Natural killer cell treated with Interleukin-12 subunit alpha and Interleukin-12 subunit beta and Interleukin-15 and Interleukin-18, amount 100 ng/mL, for 72 hours (primary cell): ENCODE results near the gene TCF4. TPM values are rescaled to one million over a fixed set of nuclear protein-coding genes. Genes with fewer than 3 reads are reported as not detected.

Experiments used
- ATAC-seq, 2 donors: fragments of 150-1000 bp; cut with Tn5 transposase in 1 of 2; sonication (Bioruptor Pico), chemical (Tn5 transposase) in 1 of 2; 2 replicates each; pipeline ENCODE4 v1.10.0; 2021
- DNase-seq: peaks from one replicate; pipeline ENCODE4 v3.0.0; 2022; ENCODE audit warnings: low spot score
- H3K27ac Mint-ChIP-seq, 2 donors: 1 replicate in 1 of 2; 2 replicates in 1 of 2; pipeline ENCODE4 v1.8.0; 2022; ENCODE audit warnings: mixed read lengths in 2 of 2, mild to moderate bottlenecking in 1 of 2, moderate library complexity in 1 of 2
- H3K27me3 Mint-ChIP-seq, 2 donors: 1 replicate in 1 of 2; 2 replicates in 1 of 2; pipeline ENCODE4 v1.8.0; 2022; ENCODE audit warnings: mixed read lengths in 2 of 2
- H3K36me3 Mint-ChIP-seq: one replicate; pipeline ENCODE4 v1.8.0; 2022; ENCODE audit warnings: mixed read lengths
- H3K4me1 Mint-ChIP-seq, 2 donors: 1 replicate in 1 of 2; 2 replicates in 1 of 2; pipeline ENCODE4 v1.8.0; 2022; ENCODE audit warnings: low read depth in 2 of 2, mixed read lengths in 2 of 2, mild to moderate bottlenecking in 1 of 2
- H3K4me3 Mint-ChIP-seq: one replicate; pipeline ENCODE4 v1.8.0; 2022; ENCODE audit warnings: mixed read lengths
- H3K9me3 Mint-ChIP-seq: 2 replicates; pipeline ENCODE4 v1.8.0; 2022; ENCODE audit warnings: mixed read lengths
- total RNA-seq, 2 donors: library from RNA; stranded (reverse); gene quantifications; one replicate each; pipeline ENCODE4 v1.2.3, GENCODE V29; 2022

Gene TCF4
- total RNA-seq, 2 donors from 2014 or later = 6.1 to 10.3 TPM

GRCh38 chr18:55418439-55418838 lies 169.6 kb downstream of the TCF4 start:
- DNase-seq (no peak), ATAC-seq (no peak)
- peaks cover 5 to 11% of the 10 kb centered on the region in 2 donors for H3K4me1 Mint-ChIP-seq

GRCh38 chr18:55416791-55417190 lies 171.2 kb downstream of the TCF4 start:
- Mint-ChIP-seq H3K9me3 (no peaks in the 10 kb centered on the region), H3K4me3 (no peak overlapping the region), H3K27me3 (peaks cover 0 to under 1% of the 10 kb centered on the region in 2 donors), H3K4me1 (peaks cover 5 to 11% of the 10 kb centered on the region in 2 donors), H3K27ac (no peak overlapping the region), H3K36me3 (no peaks in the 10 kb centered on the region)
- ATAC-seq (no peak), DNase-seq (no peak)

More at GRCh38 chr18:55418439-55418838, 169.6 kb downstream of the TCF4 start:
- H3K27me3 Mint-ChIP-seq = peaks cover 0 to 5% of the 10 kb centered on the region in 2 donors
- H3K27ac Mint-ChIP-seq = no peak overlapping the region
- H3K4me3 Mint-ChIP-seq = no peak overlapping the region
- no peaks in the 10 kb centered on the region for H3K9me3 Mint-ChIP-seq
- H3K36me3 Mint-ChIP-seq = no peaks in the 10 kb centered on the region

GRCh38 chr18:55415258-55415871 lies 172.6 kb downstream of the TCF4 start:
- H3K27ac Mint-ChIP-seq = no peak overlapping the region
- H3K4me3 Mint-ChIP-seq = no peak overlapping the region
- H3K36me3 Mint-ChIP-seq = no peaks in the 10 kb centered on the region
- H3K4me1 Mint-ChIP-seq = peaks cover 3 to 5% of the 10 kb centered on the region in 2 donors
- ATAC-seq = peak; percentile 71 to 72
- H3K9me3 Mint-ChIP-seq = no peaks in the 10 kb centered on the region
- H3K27me3 Mint-ChIP-seq = no peaks in the 10 kb centered on the region
- DNase-seq = peak; percentile 86

- no peaks in the 10 kb centered on the region for H3K27me3 Mint-ChIP-seq
- no peak overlapping the region for H3K4me3 Mint-ChIP-seq
- no peaks in the 10 kb centered on the region for H3K4me1 Mint-ChIP-seq
- ATAC-seq (no peak), DNase-seq (no peak)
- no peak overlapping the region for H3K27ac Mint-ChIP-seq
- H3K9me3 Mint-ChIP-seq = no peaks in the 10 kb centered on the region
- no peaks in the 10 kb centered on the region for H3K36me3 Mint-ChIP-seq
Observed at GRCh38 chr18:55414475-55414874, 173.5 kb downstream of the TCF4 start.

DNA sequence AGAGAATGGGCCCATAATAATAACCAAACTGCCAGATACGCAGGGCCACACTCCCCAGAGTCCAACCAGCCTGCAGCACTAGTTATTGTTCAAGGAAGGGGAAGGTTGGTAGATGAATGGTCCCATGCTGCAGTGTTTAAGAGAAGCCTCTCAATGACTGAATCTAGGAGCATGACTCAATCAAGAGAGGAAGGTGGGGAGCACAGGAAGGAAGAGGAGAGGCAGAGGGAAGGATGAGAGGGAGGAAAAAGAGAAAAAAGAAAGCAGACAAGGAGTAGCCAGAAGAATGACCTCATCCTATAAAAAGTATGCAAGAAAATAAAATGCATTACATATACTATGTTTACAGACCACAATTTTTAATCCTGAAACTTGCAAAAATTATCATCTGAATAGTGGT lies 174.5 kb downstream of the TCF4 start:
- no peaks in the 10 kb centered on the region for H3K36me3 Mint-ChIP-seq
- H3K4me3 Mint-ChIP-seq = no peak overlapping the region
- no peaks in the 10 kb centered on the region for H3K4me1 Mint-ChIP-seq
- no peak overlapping the region for H3K27ac Mint-ChIP-seq
- H3K27me3 Mint-ChIP-seq = no peaks in the 10 kb centered on the region
- H3K9me3 Mint-ChIP-seq = no peaks in the 10 kb centered on the region
- no peak for ATAC-seq
- DNase-seq = no peak

DNA sequence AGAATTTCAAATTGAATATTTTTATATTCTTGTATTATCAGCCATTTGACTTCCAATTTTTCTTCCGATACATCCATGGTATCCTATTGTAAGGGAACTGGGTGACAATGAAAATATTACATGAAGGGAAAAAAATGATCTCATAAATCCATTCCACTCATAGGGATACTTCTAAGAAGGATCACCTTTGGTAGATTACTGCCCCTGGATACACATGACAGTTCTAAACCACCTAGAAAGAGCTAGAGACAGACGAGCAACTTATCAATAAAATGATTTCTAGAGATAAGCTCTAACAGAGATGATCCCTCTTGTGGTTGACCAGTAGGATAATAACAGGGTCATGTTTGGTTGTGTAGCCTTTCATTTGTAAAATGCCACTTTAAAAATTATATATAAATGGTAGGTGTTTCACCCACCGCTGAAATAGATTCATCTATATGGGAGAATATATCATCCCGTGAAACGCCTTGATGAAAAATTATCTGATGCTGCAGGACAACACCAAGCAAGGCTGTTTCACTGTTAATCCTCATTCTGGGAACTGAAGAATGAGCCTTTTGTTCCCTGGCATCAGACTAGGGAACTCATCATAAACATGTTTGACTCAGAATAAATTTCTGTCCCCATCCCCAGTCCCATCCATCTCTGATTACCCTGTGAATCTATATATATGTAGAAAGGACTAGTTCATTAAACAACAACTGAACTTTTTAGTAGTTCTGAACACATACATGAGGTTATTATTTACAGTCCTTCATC lies 180.0 kb downstream of the TCF4 start:
- H3K4me3 Mint-ChIP-seq = no peak overlapping the region
- no peaks in the 10 kb centered on the region for H3K4me1 Mint-ChIP-seq
- no peaks in the 10 kb centered on the region for H3K9me3 Mint-ChIP-seq
- H3K27me3 Mint-ChIP-seq = peaks cover 2 to 16% of the 10 kb centered on the region in 2 donors
- no peaks in the 10 kb centered on the region for H3K36me3 Mint-ChIP-seq
- DNase-seq = no peak
- no peak overlapping the region for H3K27ac Mint-ChIP-seq
- ATAC-seq = no peak

DNA sequence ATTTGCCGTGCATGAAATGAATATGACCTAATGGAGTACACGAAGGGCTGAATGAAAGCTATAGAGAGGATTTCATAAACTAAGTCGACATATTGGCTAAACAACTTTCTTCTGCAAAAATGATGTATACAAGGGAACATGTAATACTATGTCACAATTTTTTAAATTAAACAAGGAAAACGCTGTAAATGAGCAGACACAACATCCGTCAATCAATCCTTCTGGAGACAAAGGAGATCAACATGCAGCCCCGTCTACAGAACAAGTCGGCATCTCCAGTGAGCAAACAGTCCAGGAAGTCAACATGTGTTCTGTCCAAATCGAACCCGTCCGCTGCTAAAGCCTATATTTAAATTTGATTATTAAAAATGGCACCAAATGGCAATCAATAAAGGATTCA lies 180.8 kb downstream of the TCF4 start:
- DNase-seq = no peak
- Mint-ChIP-seq H3K9me3 (no peaks in the 10 kb centered on the region), H3K4me1 (no peaks in the 10 kb centered on the region), H3K27ac (no peak overlapping the region), H3K27me3 (peaks cover 2 to 16% of the 10 kb centered on the region in 2 donors), H3K4me3 (no peak overlapping the region), H3K36me3 (no peaks in the 10 kb centered on the region)
- ATAC-seq = no peak

GRCh38 chr18:55406451-55406991 lies 181.5 kb downstream of the TCF4 start:
- Mint-ChIP-seq H3K27me3 (peaks cover 2 to 16% of the 10 kb centered on the region in 2 donors), H3K9me3 (no peaks in the 10 kb centered on the region), H3K36me3 (no peaks in the 10 kb centered on the region), H3K4me3 (no peak overlapping the region), H3K27ac (no peak overlapping the region), H3K4me1 (no peaks in the 10 kb centered on the region)
- ATAC-seq (no peak), DNase-seq (no peak)

DNA sequence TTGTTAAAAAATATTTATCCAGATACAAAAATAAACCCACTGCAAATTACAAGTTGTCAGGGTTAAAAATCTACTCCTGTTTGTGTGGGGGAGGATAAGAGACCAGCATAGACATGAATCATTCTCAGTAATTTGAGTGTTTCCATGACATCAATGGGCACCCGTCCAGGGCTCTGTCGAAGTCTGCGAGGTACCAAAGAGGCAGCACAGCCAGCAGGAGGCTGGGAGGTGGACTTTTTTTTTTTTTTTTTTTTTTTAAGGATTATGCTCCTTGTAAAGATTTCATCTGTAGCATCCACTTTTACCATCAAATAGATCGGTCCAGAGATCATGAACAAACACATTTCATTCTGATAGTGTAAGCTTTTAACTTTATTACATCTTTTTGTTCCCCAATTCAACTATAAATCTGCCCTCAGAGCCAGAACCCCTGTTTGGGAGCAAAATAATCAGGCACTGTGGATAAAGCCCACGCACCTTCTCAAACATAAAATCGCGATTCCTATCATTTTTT lies 182.0 kb downstream of the TCF4 start:
- no peak overlapping the region for H3K27ac Mint-ChIP-seq
- H3K9me3 Mint-ChIP-seq = no peaks in the 10 kb centered on the region
- H3K4me3 Mint-ChIP-seq = no peak overlapping the region
- H3K36me3 Mint-ChIP-seq = no peaks in the 10 kb centered on the region
- no peaks in the 10 kb centered on the region for H3K4me1 Mint-ChIP-seq
- peaks cover 2 to 16% of the 10 kb centered on the region in 2 donors for H3K27me3 Mint-ChIP-seq
- no peak for ATAC-seq
- DNase-seq = no peak

- no peak overlapping the region for H3K4me3 Mint-ChIP-seq
Observed at GRCh38 chr18:55405475-55405874, 182.5 kb downstream of the TCF4 start.

DNA sequence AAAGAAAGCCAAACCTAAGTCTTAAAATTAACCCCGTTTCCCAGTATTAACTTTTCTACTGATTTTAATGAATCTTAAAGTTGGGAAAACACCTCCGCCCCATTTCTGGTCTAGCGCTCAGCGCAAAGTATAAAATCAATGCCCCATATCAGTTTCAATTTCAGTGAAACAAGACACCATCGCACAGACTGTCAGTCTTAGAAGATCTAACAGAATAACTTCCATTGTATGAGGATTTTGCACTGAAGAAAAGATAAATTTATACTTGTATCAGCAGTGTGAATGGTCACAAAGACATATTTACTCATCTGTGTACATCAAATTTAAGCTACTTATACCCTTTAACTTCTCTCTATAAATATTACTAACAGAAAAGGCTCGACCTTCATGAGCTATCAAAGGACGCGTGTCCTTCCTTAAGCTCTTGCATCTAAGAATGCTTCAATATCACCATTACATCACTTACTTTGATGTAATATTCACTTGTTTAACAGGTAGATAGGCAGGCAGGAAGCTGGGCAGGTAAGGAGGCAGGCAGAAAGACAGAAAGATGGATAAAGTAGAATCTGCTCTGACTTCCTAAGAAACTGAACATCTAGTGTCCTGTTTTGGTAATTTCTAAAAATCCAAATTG lies 183.0 kb downstream of the TCF4 start:
- ATAC-seq (no peak), DNase-seq (no peak)
- H3K4me3 Mint-ChIP-seq = no peak overlapping the region
- no peak overlapping the region for H3K27ac Mint-ChIP-seq
- no peaks in the 10 kb centered on the region for H3K9me3 Mint-ChIP-seq
- no peaks in the 10 kb centered on the region for H3K4me1 Mint-ChIP-seq
- H3K27me3 Mint-ChIP-seq = peaks cover 2 to 16% of the 10 kb centered on the region in 2 donors
- H3K36me3 Mint-ChIP-seq = no peaks in the 10 kb centered on the region

More at GRCh38 chr18:55405475-55405874, 182.5 kb downstream of the TCF4 start:
- no peak for DNase-seq
- Mint-ChIP-seq H3K36me3 (no peaks in the 10 kb centered on the region), H3K27ac (no peak overlapping the region), H3K9me3 (no peaks in the 10 kb centered on the region), H3K4me1 (no peaks in the 10 kb centered on the region), H3K27me3 (peaks cover 2 to 16% of the 10 kb centered on the region in 2 donors)
- ATAC-seq = no peak

GRCh38 chr18:55404136-55404830 lies 183.7 kb downstream of the TCF4 start:
- Mint-ChIP-seq H3K4me3 (no peak overlapping the region), H3K4me1 (peaks cover 0 to 3% of the 10 kb centered on the region in 2 donors), H3K9me3 (no peaks in the 10 kb centered on the region)

GRCh38 chr18:55403421-55403949 lies 184.5 kb downstream of the TCF4 start:
- Mint-ChIP-seq H3K9me3 (no peaks in the 10 kb centered on the region), H3K27me3 (peaks cover 2 to 16% of the 10 kb centered on the region in 2 donors), H3K4me1 (peaks cover 0 to 3% of the 10 kb centered on the region in 2 donors), H3K36me3 (no peaks in the 10 kb centered on the region), H3K4me3 (no peak overlapping the region), H3K27ac (no peak overlapping the region)
- DNase-seq (no peak), ATAC-seq (no peak)

More at GRCh38 chr18:55404136-55404830, 183.7 kb downstream of the TCF4 start:
- Mint-ChIP-seq H3K36me3 (no peaks in the 10 kb centered on the region), H3K27me3 (peaks cover 2 to 16% of the 10 kb centered on the region in 2 donors), H3K27ac (no peak overlapping the region)
- ATAC-seq (no peak), DNase-seq (no peak)
